Heart right ventricle (tissue), 16 donors: ENCODE measurements around the gene CAPN5. TPM values are rescaled to one million over a fixed set of nuclear protein-coding genes. Genes with fewer than 3 reads are reported as not detected.

ENCODE experiments used
- ATAC-seq, 8 donors: fragments of 200-7000 bp; cut with Tn5 transposase; one replicate each; pipeline ENCODE4 v1.9.1; 2020; ENCODE audit warnings: mild to moderate bottlenecking in 8 of 8, moderate library complexity in 8 of 8, moderate number of reproducible peaks in 1 of 8
- DNase-seq, 2 donors: peaks; one replicate each; pipeline ENCODE4 v3.0.0-alpha.2; 2020
- H3K27ac ChIP-seq, 10 donors: fragments of 200-600 bp; sonication (generic) in 2 of 10; one replicate each; pipeline versions ENCODE4 v1.5.0 to v1.8.0; 2020 to 2022; ENCODE audit warnings: mild to moderate bottlenecking in 3 of 10
- H3K27me3 ChIP-seq, 7 donors: fragments of 200-600 bp; one replicate each; pipeline ENCODE4 v1.8.0; 2021 to 2022; ENCODE audit warnings: mild to moderate bottlenecking in 2 of 7
- H3K36me3 ChIP-seq, 9 donors: fragments of 200-600 bp; sonication (generic) in 1 of 9; one replicate each; pipeline versions ENCODE4 v1.5.0 to v1.8.0; 2020 to 2022; ENCODE audit warnings: mild to moderate bottlenecking in 2 of 9
- H3K4me1 ChIP-seq, 9 donors: fragments of 200-600 bp; sonication (generic) in 1 of 9; one replicate each; pipeline versions ENCODE4 v1.5.0 to v1.8.0; 2020 to 2022; ENCODE audit warnings: mild to moderate bottlenecking in 4 of 9
- H3K4me3 ChIP-seq, 10 donors: fragments of 200-600 bp; sonication (generic) in 2 of 10; one replicate each; pipeline versions ENCODE4 v1.5.0 to v1.8.0; 2020 to 2022; ENCODE audit warnings: mild to moderate bottlenecking in 7 of 10, moderate library complexity in 2 of 10
- H3K9me3 ChIP-seq, 11 donors: fragments of 200-600 bp in 10 of 11; sonication (generic) in 2 of 11; one replicate each; pipeline versions ENCODE4 v1.5.0 to v1.8.0; 2013 to 2022; ENCODE audit warnings: mild to moderate bottlenecking in 2 of 11, control low read depth in 1 of 11, moderate library complexity in 1 of 11
- WGBS, 2 donors: extraction: QIAGEN DNeasy Blood & Tissue Kit; methylation state at CpG; one replicate each; pipeline ENCODE4 v1.1.7; 2013; ENCODE audit warnings: inconsistent platforms in 1 of 2; 5-methylcytosine and 5-hydroxymethylcytosine counted together
- intact Hi-C, 10 donors: fragments of 100-400 bp; cut with DNase I; formaldehyde crosslinking; loops; one replicate each; pipeline versions ENCODE4 v1.11.1 to v1.14.2; 2022
- polyA plus RNA-seq, 2 donors: library from polyadenylated mRNA; stranded (reverse); fragments of 200-250 nt; gene quantifications; one replicate each; pipeline ENCODE4 v1.2.3, GENCODE V29; 2013
- total RNA-seq, 10 donors: library from RNA; stranded (reverse); fragmentation: NEBNext Ultra II Directional in 3 of 10; extraction: Animal tissue kit (Norgen Biotek cat#: 25700) in 3 of 10; gene quantifications; one replicate each; pipeline versions ENCODE4 v1.2.1 to v1.2.4, GENCODE V29; 2021 to 2023
- TF ChIP-seq, protein P1 (sequence below), 9 donors: fragments of 200-600 bp; sonication (generic) in 2 of 9; IDR thresholded peaks; one replicate each; pipeline versions ENCODE4 v1.5.0 to v1.8.0; 2021 to 2022; ENCODE audit warnings: antibody characterized with exemption in 9 of 9, mild to moderate bottlenecking in 5 of 9, moderate library complexity in 1 of 9
- donor health status: Arrhythmogenic right ventricular cardiomyopathy.
- donor health status: ischemic (EF 13 %, LVEDD 7.1; RV severe dilation, severe dysfunction).
- donor health status: healthy with polysubstance abuse.
- donor health status: DM: no; HTN: yes; CAD: no.
- donor health status: DM: no; HTN: no; CAD: no.
- donor health status: ischemic (EF 25% LVEDD 6.9; RV normal size, moderate dysfunction).
- donor health status: ischemic (EF 25% LVEDD 5.7; RV mildly dilated, moderate dysfunction).
- donor health status: healthy.
- donor health status: DM: yes; HTN: yes; CAD: no.
- donor health status: Ischemic cardiomyopathy.
- donor health status: ischemic (EF 35%, LVEDD 5.7; RV mildly dilated, moderate dysfunction).
- donor health status: nonischemic (EF 11% LVEDD 7.7; RV severe dilation, severe dysfunction).
- donor health status: DM: yes; HTN: yes; CAD: no.
- donor health status: PGD.
- donor health status: ischemic (EF 29% LVEDD 5.4; RV normal size, mild dysfunction).
- donor health status: nonischemic (EF 23%, LVEDD 6.1; RV moderate dilation, normal function).

Gene CAPN5
- total and polyA plus RNA-seq, 12 donors, result 1.8 to 3.6 (median 2.6) TPM

GRCh38 chr11:77089004-77089545 is 22.3 kb downstream of the CAPN5 start:
- H3K4me3 ChIP-seq, result no peak overlapping the region
- 89 to 90% methylated on average over 3 of the region's 3 CpGs for WGBS, 2 donors
- H3K27ac ChIP-seq, result no peak overlapping the region
- no peaks in the 10 kb centered on the region for H3K9me3 ChIP-seq
- TF ChIP-seq, protein P1, sequence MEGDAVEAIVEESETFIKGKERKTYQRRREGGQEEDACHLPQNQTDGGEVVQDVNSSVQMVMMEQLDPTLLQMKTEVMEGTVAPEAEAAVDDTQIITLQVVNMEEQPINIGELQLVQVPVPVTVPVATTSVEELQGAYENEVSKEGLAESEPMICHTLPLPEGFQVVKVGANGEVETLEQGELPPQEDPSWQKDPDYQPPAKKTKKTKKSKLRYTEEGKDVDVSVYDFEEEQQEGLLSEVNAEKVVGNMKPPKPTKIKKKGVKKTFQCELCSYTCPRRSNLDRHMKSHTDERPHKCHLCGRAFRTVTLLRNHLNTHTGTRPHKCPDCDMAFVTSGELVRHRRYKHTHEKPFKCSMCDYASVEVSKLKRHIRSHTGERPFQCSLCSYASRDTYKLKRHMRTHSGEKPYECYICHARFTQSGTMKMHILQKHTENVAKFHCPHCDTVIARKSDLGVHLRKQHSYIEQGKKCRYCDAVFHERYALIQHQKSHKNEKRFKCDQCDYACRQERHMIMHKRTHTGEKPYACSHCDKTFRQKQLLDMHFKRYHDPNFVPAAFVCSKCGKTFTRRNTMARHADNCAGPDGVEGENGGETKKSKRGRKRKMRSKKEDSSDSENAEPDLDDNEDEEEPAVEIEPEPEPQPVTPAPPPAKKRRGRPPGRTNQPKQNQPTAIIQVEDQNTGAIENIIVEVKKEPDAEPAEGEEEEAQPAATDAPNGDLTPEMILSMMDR (IDR thresholded peaks at IDR 0.05), result no peak
- H3K27me3 ChIP-seq, result no peaks in the 10 kb centered on the region
- H3K36me3 ChIP-seq, result peaks cover 0 to 6% (median 0%) of the 10 kb centered on the region in 9 donors
- H3K4me1 ChIP-seq, result peaks cover 0 to 10% (median 0%) of the 10 kb centered on the region in 9 donors
- no peak for ATAC-seq
- intact Hi-C loops, result loop anchor here in 3 of 10 donors (5.0 to 10.0 kb wide), 4 partner anchors 42 to 364 kb away; no protein-coding TSS in a partner anchor
- DNase-seq, result no peak

GRCh38 chr11:77090046-77090372 is 23.2 kb downstream of the CAPN5 start:
- peaks cover 0 to 10% (median 0%) of the 10 kb centered on the region in 9 donors for H3K4me1 ChIP-seq
- no peak overlapping the region for H3K27ac ChIP-seq
- ATAC-seq, result no peak
- no peak for DNase-seq
- intact Hi-C loops, result loop anchor here in 8 of 10 donors (2.0 to 10.0 kb wide), 7 partner anchors 41 to 285 kb away; no protein-coding TSS in a partner anchor
- H3K36me3 ChIP-seq, result peaks cover 0 to 5% (median 0%) of the 10 kb centered on the region in 9 donors
- H3K9me3 ChIP-seq, result no peaks in the 10 kb centered on the region
- no peaks in the 10 kb centered on the region for H3K27me3 ChIP-seq
- H3K4me3 ChIP-seq, result no peak overlapping the region
- TF ChIP-seq, protein P1 (IDR thresholded peaks at IDR 0.05), result no peak
- WGBS, 2 donors, result 80 to 82% methylated on average over 4 of the region's 4 CpGs

GRCh38 chr11:77090373-77091111 is 23.8 kb downstream of the CAPN5 start:
- no peaks in the 10 kb centered on the region for H3K9me3 ChIP-seq
- no peak overlapping the region for H3K4me3 ChIP-seq
- peak in 2 of 8 donors; percentile 15 to 24 for ATAC-seq
- intact Hi-C loops, result loop anchor here in 9 of 10 donors (1.0 to 10.0 kb wide), 10 partner anchors 24 to 367 kb away; partner anchors contain the start of gene CAPN5 (in 1 of the 9)
- DNase-seq, result no peak
- H3K36me3 ChIP-seq, result peaks cover 0 to 4% (median 0%) of the 10 kb centered on the region in 9 donors
- TF ChIP-seq, protein P1 (IDR thresholded peaks at IDR 0.05), result no peak
- H3K27me3 ChIP-seq, result no peaks in the 10 kb centered on the region
- WGBS, 2 donors, result 62 to 63% methylated on average over 13 of the region's 13 CpGs
- H3K4me1 ChIP-seq, result peaks cover 0 to 10% (median 0%) of the 10 kb centered on the region in 9 donors
- H3K27ac ChIP-seq, result no peak overlapping the region

DNA sequence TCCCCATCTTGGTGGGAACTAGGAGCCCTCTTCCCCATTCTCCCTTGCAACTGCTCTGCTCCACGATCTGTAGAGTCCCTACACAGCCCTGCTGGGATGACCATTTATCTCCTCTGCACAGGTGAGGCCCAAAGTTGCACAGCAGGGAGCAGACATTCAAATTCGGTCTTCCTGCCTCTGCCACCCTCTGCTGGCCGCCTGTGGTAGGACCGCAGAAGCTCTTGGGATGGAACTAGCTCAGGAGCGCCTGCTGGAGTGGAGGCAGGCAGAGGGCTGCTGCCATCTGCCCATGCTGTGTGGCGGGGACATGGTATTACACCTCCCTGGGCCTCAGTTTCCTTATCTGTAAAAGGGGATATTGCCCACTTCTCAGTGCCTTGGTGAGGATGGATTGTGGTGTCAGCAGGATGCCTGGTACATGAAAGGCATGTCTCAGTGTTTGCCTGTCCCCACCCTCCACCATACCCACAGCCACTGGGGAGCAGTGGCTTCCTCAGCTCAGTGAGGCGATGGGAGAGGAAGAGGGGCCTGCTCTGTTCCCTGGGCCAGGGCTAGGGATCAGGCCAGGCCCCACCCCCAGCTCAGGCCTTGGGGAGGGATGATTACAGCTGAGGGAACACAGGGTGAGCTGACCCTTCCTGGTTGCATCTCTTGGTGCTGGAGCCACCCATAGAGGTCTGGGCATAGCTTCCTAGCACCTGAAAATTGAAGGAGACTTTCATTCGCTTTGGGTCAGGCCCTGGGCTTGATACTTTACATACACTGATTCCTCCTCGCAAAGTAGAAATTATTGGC is 24.6 kb downstream of the CAPN5 start:
- Histone ChIP-seq H3K4me1 (peaks cover 0 to 8% (median 0%) of the 10 kb centered on the region in 9 donors), H3K36me3 (peaks cover 0 to 4% (median 0%) of the 10 kb centered on the region in 9 donors), H3K4me3 (no peak overlapping the region), H3K27ac (no peak overlapping the region), H3K27me3 (no peaks in the 10 kb centered on the region), H3K9me3 (no peaks in the 10 kb centered on the region)
- 33 to 34% methylated on average over 9 of the region's 9 CpGs for WGBS, 2 donors
- DNase-seq, result peak; percentile 78 to 80
- intact Hi-C loops, result loop anchor here in 9 of 10 donors (1.0 to 10.0 kb wide), 10 partner anchors 25 to 368 kb away; partner anchors contain the start of gene CAPN5 (in 1 of the 9)
- TF ChIP-seq, protein P1 (IDR thresholded peaks at IDR 0.05), result peak; percentile 80 to 94 (median 91)
- peak; percentile 68 to 80 (median 78) for ATAC-seq
